ENCODE results near the gene ACP2.

The ACP2 gene, protein sequence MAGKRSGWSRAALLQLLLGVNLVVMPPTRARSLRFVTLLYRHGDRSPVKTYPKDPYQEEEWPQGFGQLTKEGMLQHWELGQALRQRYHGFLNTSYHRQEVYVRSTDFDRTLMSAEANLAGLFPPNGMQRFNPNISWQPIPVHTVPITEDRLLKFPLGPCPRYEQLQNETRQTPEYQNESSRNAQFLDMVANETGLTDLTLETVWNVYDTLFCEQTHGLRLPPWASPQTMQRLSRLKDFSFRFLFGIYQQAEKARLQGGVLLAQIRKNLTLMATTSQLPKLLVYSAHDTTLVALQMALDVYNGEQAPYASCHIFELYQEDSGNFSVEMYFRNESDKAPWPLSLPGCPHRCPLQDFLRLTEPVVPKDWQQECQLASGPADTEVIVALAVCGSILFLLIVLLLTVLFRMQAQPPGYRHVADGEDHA

DNA sequence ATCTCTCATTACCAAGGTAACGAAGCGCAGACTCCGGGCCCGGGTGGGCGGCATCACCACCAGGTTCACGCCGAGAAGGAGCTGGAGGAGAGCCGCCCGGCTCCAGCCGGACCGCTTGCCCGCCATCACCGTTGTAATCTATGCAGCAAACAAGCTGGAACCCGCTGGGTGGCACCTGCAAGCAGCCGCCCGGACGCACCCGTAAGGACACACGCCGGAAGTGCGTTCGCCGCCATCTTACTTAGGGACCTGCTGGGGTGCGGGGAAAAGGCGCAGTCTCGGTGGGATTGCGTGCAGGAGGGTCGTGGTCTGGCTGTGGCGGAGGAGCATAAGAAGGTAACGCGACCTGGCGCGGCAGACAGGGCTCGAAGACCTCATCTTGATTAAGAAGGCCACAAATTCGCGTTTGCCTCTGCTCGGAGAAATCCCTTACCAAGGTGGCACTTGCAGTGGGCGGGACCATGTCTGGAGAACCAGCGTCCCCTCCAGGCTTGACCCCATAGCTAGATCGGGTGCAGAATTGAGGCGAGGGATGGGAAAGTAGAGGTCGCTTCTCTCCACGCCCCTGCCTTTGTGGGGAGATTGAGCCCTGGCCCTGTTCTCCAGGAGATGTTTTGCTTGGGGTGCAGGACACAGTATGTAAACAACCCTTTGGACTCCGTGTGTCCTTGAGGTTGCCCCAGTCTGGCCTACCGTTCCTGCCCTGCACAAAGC lies at the start of gene ACP2:
Gene ACP2 (minus strand): TSS at position 151 of the 714 bp plus-strand sequence. CDS start 25 bp downstream, at position 126.
- peak; percentile 71 for DNase-seq (ENCODE audit: low read depth)

DNA sequence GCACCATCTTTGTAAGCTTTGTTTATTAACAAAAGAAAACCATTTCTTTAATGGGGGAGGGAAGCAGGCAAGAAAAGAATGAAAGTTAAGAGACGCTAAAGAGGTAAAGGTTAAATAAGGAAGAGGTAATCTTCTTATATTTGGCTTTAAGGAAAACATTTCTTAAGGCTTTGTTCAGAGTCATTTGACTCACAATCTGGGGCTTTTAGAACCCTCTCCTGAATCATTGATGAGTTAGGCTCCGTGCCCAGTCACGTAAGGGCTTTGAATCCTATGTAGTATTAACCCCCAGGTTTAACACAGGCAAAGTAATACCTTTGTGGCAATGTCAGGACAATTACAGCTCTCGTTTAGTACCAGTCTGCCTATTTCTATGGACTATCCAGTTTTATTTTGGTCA lies 47.4 kb upstream of the ACP2 start:
- no peak for DNase-seq (ENCODE audit: low read depth)

DNA sequence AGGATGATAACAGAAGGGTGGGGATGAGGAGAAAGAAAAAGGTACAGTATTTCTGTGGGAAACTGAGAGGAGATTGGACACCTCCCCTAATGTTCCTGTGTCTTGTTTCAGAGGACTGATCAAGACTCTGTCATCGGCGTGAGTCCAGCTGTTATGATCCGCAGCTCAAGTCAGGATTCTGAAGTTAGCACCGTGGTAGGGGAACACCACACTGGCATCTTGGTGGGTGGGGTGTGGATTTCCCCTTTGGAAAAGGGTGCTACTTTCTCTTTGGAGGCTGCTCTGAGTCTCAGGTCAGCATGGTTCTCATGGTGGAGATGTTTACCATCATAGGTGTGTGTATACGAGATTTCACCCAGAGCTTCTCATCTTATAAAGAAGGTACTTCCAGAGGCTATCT lies 46.8 kb upstream of the ACP2 start:
- DNase-seq (ENCODE audit: low read depth): no peak

- DNase-seq (ENCODE audit: low read depth): no peak
Observed at GRCh38 chr11:47289856-47290255, 41.2 kb upstream of the ACP2 start.

DNA sequence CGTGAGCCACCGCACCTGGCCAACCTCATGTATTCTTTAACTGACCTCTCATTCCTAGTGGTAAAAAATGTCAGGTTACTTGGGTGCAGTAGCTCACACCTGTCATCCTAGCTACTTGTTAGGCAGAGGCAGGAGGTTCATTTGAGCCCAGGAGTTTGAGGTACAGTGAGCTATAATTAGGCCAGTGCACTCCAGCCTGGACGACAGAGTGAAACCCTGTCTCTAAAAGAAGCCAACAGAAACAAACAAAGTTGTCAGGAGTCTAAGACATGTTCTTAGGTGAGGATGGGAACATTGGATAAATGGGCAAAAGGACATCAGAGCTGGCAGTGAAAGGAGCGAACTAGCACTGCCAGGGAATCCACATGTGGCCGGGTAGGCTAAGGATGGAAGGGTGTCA lies 39.5 kb upstream of the ACP2 start:
- no peak for DNase-seq (ENCODE audit: low read depth)

- no peak for DNase-seq (ENCODE audit: low read depth)
Observed at GRCh38 chr11:47285969-47286770, 37.6 kb upstream of the ACP2 start.

GRCh38 chr11:47284151-47284550 lies 35.5 kb upstream of the ACP2 start:
- no peak for DNase-seq (ENCODE audit: low read depth)

- DNase-seq (ENCODE audit: low read depth): no peak
Observed at GRCh38 chr11:47282462-47282861, 33.8 kb upstream of the ACP2 start.

- DNase-seq (ENCODE audit: low read depth): no peak
Observed at GRCh38 chr11:47280860-47281259, 32.2 kb upstream of the ACP2 start.

DNA sequence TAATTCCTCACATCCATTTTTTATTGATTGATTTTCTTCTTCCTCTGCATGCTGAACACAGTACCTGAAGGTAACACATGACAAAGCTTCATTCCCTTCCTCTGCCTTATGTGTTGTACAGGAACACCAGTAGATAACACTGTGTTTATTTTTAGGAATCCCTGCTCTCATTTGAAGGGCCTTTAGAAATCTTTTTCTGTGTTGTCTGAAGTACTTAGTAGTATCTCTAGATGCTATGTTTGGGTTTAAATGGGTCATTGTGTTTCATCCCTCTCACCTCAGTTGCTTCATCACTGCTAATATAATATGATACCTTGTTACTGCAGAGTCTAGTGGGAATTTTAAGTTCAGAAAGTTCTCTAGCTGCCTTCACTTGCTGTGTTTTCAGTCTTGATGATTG lies 31.5 kb upstream of the ACP2 start:
- DNase-seq (ENCODE audit: low read depth): no peak

- DNase-seq (ENCODE audit: low read depth): no peak
Observed at GRCh38 chr11:47278769-47279168, 30.2 kb upstream of the ACP2 start.

DNA sequence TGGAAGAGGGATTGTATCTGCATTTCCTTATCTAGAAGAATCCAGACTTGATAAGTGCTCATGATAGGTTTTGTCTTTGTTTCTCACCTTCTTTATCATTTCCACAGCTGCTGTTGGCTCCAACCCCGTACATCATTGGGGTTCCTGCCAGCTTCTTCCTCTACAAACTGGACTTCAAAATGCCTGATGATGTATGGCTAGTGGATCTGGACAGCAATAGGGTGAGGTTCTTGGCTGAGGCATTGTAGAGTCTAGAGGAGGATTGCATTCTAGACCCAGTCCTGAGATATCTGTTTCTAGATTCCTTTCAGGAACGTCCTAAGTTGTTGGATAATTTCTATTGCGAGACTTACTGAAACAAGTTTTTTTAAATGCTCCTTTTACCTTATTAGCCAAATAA lies 29.4 kb upstream of the ACP2 start:
- DNase-seq (ENCODE audit: low read depth): no peak

- no peak for DNase-seq (ENCODE audit: low read depth)
Observed at GRCh38 chr11:47276923-47277322, 28.3 kb upstream of the ACP2 start.

DNA sequence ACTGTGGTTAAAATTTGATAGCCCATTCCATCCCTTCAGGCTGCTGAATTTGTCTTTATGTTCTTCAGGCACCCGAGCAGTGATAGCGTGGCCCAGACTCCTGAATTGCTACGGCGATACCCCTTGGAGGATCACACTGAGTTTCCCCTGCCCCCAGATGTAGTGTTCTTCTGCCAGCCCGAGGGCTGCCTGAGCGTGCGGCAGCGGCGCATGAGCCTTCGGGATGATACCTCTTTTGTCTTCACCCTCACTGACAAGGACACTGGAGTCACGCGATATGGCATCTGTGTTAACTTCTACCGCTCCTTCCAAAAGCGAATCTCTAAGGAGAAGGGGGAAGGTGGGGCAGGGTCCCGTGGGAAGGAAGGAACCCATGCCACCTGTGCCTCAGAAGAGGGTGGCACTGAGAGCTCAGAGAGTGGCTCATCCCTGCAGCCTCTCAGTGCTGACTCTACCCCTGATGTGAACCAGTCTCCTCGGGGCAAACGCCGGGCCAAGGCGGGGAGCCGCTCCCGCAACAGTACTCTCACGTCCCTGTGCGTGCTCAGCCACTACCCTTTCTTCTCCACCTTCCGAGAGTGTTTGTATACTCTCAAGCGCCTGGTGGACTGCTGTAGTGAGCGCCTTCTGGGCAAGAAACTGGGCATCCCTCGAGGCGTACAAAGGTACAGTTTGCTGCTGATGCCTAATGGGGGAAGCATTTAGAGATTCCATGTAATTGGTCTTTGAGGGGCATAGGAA lies 26.1 kb upstream of the ACP2 start:
- DNase-seq (ENCODE audit: low read depth): no peak

- DNase-seq (ENCODE audit: low read depth): no peak
Observed at GRCh38 chr11:47272706-47273105, 24.1 kb upstream of the ACP2 start.

DNA sequence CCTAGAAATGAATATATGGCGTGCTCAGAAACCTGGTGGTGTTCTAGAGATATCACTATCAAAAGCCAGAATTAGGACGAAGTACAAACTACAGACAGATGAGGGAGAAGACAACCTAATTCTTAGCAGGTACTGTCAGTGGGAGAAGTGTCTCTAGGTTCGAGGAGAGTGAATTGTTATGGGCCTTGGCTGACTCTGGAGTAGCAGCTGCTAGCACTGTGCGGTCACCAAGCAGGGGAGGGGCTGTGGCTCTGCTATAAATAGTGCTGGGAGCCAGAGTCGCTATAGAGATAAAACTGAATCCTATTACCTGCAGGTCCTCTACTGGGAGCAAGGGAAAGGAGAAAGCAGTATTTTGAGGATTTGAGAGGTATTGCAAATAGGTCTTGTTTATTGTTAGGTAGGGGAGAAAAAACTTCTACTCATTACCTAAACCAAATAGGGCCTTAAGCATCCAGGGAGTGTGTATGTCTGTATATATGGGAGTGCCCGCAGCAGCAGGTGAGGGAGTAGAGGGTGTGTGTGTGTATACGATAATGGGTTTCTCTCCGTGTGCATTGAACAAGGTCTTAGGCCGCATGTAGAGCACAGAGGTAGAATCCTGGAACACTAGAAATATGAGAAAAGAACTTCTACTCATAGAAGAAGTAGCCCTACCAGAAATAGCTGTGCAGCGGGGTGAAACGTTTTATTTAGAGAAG lies 23.5 kb upstream of the ACP2 start:
- no peak for DNase-seq (ENCODE audit: low read depth)

- DNase-seq (ENCODE audit: low read depth): no peak
Observed at GRCh38 chr11:47271328-47271727, 22.7 kb upstream of the ACP2 start.

DNA sequence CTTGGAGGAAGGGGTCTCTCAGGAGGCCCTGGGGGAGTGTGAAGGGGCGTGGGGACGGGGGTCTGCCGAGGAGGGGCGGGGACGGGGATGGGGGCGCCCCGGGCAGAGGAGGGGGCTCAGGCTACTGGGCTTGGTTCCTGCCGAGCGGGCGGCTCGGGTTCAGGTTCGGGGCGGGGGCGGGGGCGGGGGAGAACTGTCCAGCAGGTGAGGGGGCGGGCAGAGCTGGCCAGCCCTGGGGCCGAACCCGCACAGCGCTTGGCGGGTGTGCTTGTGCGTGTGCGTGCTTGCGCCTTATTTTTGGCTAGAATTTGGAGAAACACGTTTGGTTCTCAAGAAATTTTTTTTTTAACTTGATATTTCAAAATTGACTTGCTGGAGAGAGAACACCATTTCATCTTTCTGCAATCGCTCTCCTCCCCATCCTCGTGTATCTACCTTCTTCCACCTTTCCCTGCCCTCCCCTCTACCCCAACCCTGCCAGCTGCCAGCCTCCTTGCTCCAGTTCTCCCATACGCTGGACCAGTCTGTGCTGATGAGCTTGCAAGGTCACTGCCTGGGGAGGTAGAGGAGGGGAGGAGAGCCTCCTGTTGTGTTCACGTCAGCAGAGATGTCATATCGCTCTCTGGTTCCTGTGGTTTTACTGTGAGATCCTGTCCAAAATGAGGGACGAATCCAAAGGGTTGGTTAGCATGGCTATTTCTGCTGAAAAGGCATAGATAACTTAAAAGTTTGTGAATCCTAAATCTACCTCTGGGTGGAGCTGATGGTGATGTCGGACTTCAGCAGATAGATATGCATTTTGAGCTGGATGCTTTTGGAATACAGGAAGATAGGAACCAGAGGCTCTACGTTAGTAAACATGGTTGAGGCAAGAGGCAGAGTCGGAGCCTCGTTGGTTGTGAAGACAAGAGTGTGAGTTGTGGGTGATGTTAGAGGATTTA lies 22.0 kb upstream of the ACP2 start:
- DNase-seq (ENCODE audit: low read depth): peak; percentile 20

DNA sequence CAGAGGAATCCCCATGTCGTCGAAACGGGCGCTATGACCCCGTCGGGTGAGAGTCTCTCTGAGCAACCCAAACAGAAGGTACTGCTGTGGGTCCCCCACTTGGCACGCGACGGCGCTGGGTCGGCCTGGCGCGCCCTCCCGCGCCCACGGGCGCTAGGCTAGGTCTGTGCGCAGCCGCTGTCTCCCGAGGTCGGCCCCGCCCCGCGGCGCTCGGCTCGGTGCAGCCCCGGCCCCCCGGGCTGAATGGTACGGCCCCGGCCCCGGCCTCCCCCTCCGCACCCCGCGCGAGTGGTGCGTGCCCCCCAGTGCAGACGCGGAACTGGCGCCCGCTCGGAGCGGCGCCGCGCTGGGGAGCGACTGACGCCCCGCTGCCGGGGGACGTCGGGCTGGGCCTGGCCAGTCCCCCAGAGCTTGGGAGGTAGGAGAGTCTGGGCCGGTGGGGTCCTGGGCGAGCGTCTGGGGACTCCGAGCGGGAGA lies 21.3 kb upstream of the ACP2 start, which contains the start of gene MADD:
Gene MADD (plus strand): TSS at position 305 of the 477 bp plus-strand sequence.
- peak; percentile 89 for DNase-seq (ENCODE audit: low read depth)

Measured in stimulated activated CD8-positive, alpha-beta memory T cell treated with anti-CD3 and anti-CD28 coated beads, Interleukin-12 subunit alpha, Interleukin-12 subunit beta, amount 100 ng/mL, for 1 hour (primary cell).